Heart left ventricle (tissue), 13 donors: ENCODE measurements around the gene PTPRD.

Source experiments
- CTCF ChIP-seq, 12 donors: fragments of 200-600 bp; sonication (generic) in 4 of 12; IDR thresholded peaks; one replicate each; pipeline versions ENCODE4 v1.5.0 to v1.8.0; 2018 to 2022; ENCODE audit warnings: antibody characterized with exemption in 12 of 12, mild to moderate bottlenecking in 5 of 12
- POLR2A ChIP-seq, 2 donors: fragments of 450-650 bp; IDR thresholded peaks; one replicate each; pipeline ENCODE4 v1.6.1; 2017; ENCODE audit warnings: antibody characterized with exemption in 2 of 2, mild to moderate bottlenecking in 2 of 2, moderate library complexity in 2 of 2
- donor health status: ischemic (EF 13 %, LVEDD 7.1; RV severe dilation, severe dysfunction).
- donor health status: DM: no; HTN: yes; CAD: no.
- donor health status: DM: no; HTN: no; CAD: no.
- donor health status: ischemic (EF 25% LVEDD 6.9; RV normal size, moderate dysfunction).
- donor health status: ischemic (EF 25% LVEDD 5.7; RV mildly dilated, moderate dysfunction).
- donor health status: ischemic (EF 35%, LVEDD 5.7; RV mildly dilated, moderate dysfunction).
- donor health status: nonischemic (EF 11% LVEDD 7.7; RV severe dilation, severe dysfunction).
- donor health status: DM: yes; HTN: yes; CAD: no.
- donor health status: PGD.
- donor health status: ischemic (EF 29% LVEDD 5.4; RV normal size, mild dysfunction).
- donor health status: nonischemic (EF 23%, LVEDD 6.1; RV moderate dilation, normal function).

- TF ChIP-seq CTCF (IDR thresholded peaks at IDR 0.05) = no peak
- no peak for TF ChIP-seq POLR2A (IDR thresholded peaks at IDR 0.05)
Measured at GRCh38 chr9:9881692-9882091, 731.1 kb downstream of the PTPRD start.
